ENCODE measurements around the gene CCL5. TPM values are rescaled to one million over a fixed set of nuclear protein-coding genes. Genes with fewer than 3 reads are reported as not detected.

Gene CCL5
- total RNA-seq, 1 donor from 2014 or later, result 5.3 TPM

- no peak for ATAC-seq
- intact Hi-C loops (cut with DNase I), result no loop called here
- DNase-seq (ENCODE audit: low spot score), result no peak
These were observed 37.9 kb downstream of the CCL5 start for GRCh38 chr17:35842239-35842638.

- no peak for ATAC-seq
- DNase-seq (ENCODE audit: low spot score), result no peak
- intact Hi-C loops (cut with DNase I), result no loop called here
These were observed 38.7 kb downstream of the CCL5 start for GRCh38 chr17:35841505-35841904.

- no peak for DNase-seq (ENCODE audit: low spot score)
- ATAC-seq, result no peak
- intact Hi-C loops (cut with DNase I), result no loop called here
These were observed 39.1 kb downstream of the CCL5 start for GRCh38 chr17:35841101-35841500.

GRCh38 chr17:35825206-35825605 lies 55.0 kb downstream of the CCL5 start:
- intact Hi-C loops (cut with DNase I), result no loop called here
- DNase-seq (ENCODE audit: low spot score) (no peak), ATAC-seq (no peak)

Other genes starting within 250 kb of the CCL5 start
- 5.4 TPM for gene RASL10B, start 148.7 kb downstream of the CCL5 start, total RNA-seq
- gene GAS2L2, start 127.1 kb downstream of the CCL5 start, total RNA-seq, result 0.13 TPM
- gene C17orf50, start 119.5 kb downstream of the CCL5 start, total RNA-seq, result not detected
- 61.5 TPM for gene MMP28, start 84.7 kb downstream of the CCL5 start, total RNA-seq
- gene TAF15, start 70.9 kb downstream of the CCL5 start, total RNA-seq, result 183 TPM
- 0.27 TPM for gene HEATR9, start 11.5 kb downstream of the CCL5 start, total RNA-seq
- not detected for gene RDM1, start 50.4 kb upstream of the CCL5 start, total RNA-seq
- not detected for gene LYZL6, start 63.4 kb upstream of the CCL5 start, total RNA-seq
- gene CCL16, start 101.1 kb upstream of the CCL5 start, total RNA-seq, result 1.1 TPM
- 96.8 TPM for gene CCL14, start 106.4 kb upstream of the CCL5 start, total RNA-seq
- gene CCL15, start 121.2 kb upstream of the CCL5 start, total RNA-seq, result not detected
- gene CCL23, start 137.6 kb upstream of the CCL5 start, total RNA-seq, result 1.0 TPM
- gene CCL18, start 183.9 kb upstream of the CCL5 start, total RNA-seq, result 58.8 TPM
- 39.9 TPM for gene CCL3, start 209.8 kb upstream of the CCL5 start, total RNA-seq
- 39.5 TPM for gene CCL4, start 223.5 kb upstream of the CCL5 start, total RNA-seq